DMS114 treated with DMSO at 0.1 percent for 48 hours (cell line): Measurements from ENCODE around the gene FKBP4.

Experiments
- DNase-seq: peaks from one replicate; lab custom pipeline; 2025; ENCODE audit not compliant: unreplicated experiment; lab: John Stamatoyannopoulos, UW

The FKBP4 gene

DNA sequence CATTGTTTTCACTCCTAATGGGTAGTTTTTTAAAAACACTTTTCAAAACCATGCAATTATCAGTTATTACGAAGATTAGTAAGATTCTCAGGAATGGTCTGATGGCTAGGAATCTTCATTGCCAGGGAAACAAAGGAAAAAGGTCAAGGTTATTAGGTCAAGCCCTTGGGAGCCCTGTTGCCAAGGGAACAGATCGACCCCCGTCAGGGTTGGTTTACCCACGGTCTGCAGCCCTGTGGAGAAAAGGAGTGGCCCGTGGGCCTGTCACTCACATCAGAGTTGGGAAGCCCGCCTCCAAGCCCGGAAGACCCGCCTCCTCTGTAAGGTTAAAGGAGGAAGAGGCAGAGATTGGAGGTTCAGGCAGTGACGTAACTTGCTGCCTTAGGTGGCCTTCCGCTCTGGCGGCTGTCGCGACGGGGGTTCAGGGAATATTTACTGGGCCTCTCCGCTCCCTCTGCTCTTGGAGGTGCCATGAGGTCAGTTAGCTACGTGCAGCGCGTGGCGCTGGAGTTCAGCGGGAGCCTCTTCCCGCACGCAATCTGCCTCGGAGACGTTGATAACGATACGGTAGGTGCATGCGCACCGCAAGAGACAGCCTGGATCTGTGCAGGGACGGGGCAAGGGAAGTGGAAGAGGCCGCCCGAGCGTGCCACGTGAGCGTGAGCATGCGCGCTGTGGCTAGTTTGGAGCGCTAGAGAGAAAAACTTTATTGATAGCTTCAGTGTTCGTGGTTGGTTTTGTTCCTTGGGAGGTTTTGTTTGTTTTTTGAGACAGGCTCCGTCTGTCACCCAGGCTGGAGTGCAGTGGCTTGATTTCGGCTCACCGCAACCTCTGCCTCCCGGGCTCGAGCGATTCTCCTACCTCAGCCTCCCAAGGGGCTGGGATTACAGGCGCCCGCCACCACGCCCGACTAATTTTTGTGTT, 17.8 kb downstream of the FKBP4 start, which contains the start of gene ITFG2:
Gene ITFG2 (plus strand): TSS at position 379 of the 924 bp plus-strand sequence. CDS start 93 bp downstream, at position 472.
- DNase-seq: peak; percentile 99

DNA sequence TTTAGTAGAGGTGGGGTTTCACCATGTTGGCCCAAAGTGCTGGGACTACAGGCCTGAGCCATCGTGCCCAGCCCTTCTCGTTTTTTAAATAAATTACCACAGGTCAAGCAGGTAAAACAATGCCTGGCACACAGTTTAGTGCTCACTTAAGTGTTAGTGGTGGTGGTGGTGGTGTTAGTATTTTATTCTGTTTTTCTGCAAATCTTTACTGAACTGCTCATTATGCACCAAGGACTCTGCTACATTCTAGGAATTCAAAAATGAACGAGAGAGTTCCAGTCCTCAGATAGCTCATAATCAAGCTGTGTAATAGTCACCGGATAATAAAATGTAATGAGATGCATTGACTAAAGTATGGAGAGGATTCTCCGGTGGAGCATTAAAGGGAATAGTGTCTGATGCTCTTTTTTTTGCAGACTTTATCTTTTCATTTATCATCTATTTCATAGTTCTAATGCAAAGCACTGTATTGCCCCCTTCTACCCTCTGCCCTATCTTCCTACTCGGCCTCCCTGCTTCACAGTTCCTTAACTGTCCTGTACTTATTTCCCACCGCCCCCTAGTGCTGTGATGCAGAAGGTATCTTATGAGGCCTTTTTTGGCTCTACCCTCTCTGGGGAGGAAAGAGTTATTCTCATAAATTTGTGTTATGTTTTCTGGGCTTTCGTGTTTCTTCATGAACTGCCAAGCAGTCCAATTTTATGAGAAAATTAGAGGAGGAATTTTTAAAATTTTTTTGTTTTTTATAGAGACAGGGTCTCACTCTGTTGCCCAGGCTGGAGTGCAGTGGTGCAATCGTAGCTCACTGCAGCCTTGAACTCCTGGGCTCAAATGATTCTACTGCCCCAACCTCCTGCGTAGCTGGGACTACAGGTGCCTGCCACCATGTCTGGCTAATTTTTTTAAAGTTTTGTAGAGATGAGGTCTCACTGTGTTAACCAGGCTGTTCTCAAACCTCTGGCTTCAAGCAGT, 18.7 kb downstream of the FKBP4 start:
- DNase-seq: peak; percentile 77

DNA sequence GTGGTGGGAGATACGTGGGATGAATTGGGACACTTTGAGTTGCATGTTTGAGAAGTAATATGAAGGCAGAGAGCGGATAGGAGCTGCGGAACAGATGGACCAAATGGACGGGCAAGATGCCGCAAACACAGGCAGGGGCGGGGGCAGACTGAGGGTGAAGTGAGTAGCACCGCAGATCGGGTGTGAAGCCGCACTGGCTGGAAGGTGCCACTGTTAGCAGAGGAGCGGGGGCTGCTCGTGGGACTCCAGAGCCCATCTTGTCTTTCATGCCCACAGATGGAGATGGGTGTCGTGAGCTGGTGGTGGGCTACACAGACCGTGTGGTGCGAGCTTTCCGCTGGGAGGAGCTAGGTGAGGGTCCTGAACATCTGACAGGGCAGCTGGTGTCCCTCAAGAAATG, 25.0 kb downstream of the FKBP4 start:
- no peak for DNase-seq

DNA sequence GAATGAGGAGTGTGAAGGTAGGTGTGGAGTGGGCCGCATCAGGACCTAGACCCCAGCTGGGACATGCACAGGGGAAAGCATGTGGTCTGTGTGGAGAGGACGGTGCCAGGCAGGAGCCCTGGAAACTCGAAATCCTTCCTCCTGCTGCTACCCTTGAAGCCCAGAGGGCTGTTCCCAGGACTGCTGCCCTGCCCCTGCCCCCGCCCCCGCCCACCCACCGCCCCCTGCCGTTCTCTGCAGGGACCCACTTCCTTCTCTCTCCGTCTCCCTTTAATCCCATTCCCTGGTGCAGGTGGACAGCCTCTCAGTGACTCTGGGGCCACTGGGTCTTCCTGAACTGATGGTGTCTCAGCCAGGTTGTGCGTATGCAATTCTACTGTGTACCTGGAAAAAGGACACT, 25.7 kb downstream of the FKBP4 start:
- no peak for DNase-seq

DNA sequence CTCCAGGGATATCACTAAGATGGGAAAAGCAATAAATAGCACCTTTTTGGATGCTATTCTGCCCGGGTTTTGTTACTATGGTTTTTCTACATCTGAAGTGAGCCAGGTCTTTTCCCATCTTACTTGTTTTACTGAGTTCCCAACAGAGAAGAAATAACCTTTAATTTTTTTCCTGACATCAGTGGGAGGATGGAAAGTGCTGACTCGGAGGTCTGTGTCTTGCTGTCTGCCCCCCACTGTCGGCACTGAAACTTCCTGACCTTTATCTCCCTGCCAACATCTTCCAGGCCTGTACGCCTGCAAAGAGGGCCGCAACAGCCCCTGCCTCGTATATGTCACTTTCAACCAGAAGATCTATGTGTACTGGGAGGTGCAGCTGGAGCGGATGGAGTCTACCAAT, 28.7 kb downstream of the FKBP4 start:
- DNase-seq: no peak

DNA sequence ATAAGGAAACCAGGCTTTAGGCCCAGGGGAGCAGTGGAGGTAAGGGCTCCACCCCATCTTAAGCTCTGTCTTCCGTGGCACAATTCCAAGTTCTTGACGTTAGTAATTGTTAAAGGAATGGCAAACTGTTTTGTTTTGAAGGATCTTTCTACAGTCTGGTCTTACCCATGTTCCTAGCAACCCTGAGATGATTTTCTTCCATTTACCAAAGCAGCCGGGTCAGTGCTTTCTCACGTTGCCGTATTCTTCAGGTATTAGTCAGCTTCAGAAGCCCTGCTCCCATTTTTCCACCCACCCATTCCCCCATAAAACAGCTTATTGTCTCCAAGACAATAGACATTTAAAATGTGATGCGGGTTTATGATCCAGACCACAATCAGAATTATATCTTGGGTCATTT, 29.8 kb downstream of the FKBP4 start:
- DNase-seq: no peak

DNA sequence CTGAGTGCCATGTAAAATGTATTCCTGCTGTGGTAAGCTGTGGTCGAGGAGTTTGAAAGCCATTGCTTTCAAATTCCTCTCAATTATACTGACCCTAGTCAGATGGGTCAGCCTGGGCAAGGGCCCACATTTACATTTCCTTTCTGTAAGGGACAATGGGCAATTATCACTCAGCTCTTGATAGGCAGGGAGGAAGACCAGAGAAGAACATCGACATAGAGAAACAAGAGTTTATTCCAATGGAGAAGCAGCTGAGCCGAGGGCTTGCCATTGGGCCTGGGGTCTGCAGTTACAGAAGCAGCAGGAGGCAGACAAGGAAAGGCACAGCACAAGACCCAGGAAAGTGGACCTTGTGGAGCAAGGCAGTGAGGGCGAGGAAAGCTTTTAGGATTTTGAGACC, 30.4 kb downstream of the FKBP4 start:
- DNase-seq: no peak

DNA sequence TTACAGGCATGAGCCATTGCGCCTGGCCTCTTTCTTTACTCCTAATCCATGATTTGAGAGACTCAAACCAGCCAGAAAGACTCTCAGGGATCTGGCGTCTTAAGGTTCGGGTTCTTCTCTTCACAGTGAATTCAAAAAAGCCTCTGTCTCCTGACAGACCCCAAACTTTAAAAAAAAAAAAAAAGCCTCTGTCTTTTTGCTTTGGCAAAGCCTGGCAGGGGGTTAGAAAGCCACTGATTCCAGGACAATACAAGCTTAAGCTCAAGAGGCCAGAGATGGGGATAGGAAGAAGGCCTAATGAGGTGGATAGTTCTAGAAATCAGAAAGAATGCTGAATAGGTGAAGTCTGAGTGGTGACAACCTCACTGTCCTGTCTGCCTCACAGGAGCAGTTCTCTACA, 31.3 kb downstream of the FKBP4 start:
- no peak for DNase-seq

DNA sequence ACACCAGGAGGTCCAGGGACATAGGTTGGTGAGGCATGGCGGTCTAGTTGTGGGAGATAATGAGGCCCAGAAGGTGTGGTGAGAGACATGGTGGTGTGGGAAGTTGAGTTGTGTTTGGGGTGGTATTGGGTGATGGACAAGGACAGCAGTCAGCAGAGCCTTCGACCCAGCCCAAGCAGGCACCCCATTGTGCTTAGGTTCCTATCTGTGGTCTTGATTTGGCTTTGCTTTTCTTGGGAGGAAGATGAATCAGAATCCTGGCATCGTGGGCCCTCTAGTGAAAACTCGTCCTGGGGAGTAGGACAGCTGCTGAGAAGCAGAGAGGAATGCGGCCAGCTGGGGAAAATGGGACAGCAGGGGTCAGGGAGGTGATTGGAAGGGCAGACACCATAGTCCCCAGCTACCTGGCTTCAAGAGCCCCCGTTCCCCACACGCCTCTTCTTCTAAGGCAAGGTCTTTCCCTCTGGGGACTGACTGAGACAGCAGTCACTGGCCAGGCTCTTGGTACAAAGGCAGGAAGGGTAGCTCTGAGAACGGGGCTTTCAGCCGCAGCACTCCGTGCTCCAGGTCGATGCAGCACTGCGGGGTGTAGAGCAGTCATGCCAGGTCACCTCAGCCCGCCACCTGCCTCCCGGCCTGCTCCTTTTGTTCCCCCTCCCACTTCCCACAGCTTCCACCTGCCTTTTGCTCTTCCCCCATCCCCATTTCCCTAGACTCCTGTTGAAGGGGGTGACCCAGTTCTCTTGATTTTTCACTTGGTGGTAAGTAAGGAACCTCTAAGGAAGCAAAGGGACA, 32.1 kb downstream of the FKBP4 start:
- no peak for DNase-seq

DNA sequence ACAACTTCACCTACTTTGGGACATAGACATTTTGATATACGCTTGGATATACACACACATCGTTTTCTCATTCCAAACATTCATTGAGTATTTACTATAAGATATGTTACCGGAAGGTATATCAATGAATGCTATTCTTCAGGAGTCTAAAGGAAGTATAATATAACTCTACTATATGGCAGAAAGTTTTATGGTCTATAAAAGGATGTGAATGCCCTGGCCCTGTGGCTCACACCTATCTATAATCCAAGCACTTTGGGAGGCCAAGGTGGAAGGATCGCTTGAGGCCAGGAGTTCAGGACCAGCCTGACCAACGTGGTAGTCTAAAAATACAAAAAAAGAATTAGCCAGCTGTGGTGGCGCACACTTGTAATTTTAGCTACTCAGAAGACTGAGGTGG, 34.5 kb downstream of the FKBP4 start:
- DNase-seq: no peak

DNA sequence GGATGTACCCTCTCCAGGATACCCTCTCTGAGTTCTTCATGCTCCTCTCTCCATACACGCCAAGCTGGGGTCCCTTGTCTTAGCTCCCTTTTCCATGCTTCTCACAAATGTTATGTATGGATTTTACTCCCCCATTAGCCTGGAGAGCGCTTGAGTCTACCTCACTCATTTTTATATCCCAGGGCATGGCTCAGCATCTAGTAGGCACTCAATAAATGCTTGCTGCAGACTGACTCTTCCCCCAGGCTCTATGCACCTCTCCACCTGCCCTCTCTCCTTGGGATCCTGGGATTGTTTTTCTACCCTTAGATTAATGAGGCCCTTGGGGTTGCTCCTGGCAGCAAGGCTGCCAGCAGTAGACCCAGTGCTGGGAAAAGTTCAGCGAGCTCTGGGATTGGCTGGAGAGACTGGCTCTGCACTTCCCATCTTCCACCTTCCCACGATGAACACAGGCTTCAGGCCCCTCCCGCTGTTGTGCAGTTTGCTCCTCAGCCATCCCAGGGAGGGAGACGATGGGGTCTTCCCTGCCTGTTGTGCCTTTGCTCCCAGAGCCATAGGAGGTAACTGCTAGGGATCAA, 37.9 kb downstream of the FKBP4 start:
- no peak for DNase-seq

DNA sequence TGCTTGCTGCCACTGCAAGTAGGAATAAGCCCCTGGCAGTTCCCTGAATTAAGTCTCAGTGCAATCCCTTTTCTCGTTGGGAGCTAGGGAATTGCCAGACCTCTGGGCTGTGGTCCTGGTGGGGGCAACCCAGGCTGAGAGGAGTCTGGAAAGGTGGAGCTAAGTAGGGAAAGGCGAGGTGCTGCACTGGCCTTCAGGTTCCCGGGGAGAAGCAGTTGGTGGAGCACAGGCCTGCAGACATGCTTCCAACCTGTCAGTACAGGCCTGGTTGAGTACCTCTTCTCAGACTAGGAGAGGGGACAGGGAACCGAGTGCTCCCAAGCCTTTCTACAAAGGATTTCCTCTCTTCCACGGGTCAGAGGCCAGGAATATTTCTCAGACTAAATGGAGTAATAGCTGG, 38.6 kb downstream of the FKBP4 start:
- DNase-seq: no peak

DNA sequence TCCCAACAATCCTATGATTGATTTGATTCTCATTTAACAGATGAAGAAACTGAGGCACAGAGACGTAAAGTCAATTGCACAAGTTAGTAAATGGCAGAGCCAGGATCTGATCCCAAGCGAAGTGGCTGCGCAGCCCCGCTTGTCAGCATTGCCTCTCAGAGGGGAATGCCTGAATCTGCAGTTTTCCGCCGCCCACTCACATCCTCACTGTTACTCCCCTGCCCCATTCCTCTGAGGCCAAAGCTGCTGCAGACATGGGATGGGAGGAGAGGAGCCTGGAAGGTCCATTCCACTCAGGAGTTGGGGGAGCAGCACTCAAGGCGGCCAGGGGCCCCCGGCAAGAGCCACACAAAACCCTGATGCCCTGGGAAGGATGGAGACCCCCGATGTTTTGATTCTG, 39.0 kb downstream of the FKBP4 start:
- DNase-seq: no peak

DNA sequence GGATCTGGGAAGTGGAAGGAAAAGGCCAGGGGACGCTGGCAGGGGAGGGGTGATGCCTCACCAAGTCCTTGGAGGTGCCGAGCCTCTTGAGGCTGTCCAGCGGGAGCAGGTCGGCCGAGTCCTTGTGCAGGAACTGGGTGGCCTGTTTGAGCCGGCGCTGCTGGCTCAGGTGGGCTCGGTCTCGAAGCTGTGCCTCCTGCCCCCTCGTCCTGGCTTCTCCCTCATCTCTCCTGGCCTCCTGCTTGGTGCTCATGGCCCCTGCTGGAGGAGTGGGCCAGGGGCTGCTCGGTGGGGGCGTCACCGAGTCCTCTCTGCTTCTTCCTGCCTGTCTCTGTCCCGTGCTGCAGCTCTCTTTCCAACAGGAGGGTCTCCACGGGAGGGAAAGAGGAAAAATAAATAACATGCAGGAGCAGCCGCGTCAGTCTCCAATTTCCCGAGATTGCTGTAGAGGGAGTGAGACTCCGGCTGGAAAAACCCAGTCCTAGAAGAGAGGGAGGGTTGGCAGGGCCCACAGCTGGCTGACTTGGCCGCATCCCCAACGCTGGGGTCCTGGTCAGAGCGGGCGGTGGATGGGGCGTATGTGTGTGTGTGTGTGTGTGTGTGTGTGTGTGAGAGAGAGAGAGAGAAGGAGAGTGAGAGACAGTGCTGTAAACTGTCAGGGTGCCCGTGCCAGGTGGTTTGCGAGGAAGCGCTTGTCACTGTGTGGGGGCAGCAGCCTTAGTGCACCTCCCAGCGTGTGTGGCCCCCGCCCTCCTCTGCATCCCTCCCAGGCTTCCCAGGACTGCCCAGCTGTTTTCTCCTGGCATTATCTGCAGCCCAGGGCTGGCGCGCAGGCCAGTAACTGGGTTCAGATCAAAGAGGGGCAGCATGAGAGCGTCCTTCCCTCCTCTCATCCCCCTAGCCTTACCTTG, 40.1 kb downstream of the FKBP4 start, which contains the start of gene NRIP2:
Gene NRIP2 (minus strand): TSS at position 455 of the 911 bp plus-strand sequence. CDS start 52 bp downstream, at position 403.
- no peak for DNase-seq

DNA sequence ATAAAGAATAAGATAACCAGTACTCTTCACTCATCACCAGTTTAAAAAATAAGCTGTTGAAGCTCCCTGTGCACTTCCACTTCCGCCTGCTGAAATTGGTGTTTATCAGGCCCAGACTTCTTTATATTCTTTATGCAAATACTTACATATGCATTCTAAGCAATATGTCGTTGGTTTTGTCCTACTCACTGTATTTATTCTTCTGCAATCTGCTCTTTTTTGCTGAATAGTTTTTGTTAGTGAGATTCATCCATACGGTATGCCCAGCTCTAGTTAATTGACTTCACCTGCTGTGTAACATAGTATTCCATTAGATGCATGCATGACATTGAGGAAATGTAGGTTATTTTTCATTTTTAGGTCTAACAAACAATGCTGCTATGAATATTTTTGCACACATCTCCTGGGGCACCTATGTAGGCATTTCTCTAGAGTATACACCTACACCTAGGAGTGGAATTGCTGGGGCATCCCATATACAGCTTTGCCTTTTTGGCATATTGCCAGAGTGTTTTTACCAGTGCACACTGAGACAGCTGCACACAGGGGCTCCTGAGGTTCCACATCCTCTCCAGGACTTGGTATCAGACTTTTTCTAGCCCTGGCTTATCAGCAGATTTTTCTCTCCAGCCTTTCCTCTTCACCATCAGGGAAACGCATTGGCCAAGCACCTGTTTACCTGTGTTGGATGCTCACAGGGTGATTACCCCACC, 41.1 kb downstream of the FKBP4 start:
- DNase-seq: no peak

DNA sequence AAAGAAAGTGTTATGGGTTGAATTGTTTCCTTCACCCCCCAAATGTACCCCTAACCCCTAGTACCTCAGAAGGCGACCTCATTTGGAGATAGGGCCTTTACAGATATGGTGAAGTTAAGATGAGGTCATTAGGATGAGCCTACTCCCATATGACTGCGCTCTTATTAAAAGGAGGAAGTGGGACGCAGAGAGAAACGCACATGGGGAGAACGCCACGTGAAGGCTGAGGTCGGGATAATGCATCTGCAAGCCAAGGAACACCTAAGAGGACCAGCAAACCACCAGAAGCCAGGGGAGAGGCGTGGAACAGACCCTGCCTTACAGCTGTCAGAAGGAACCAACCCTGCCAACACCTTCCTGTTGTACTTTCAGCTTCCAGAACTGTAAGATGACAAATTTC, 41.8 kb downstream of the FKBP4 start:
- no peak for DNase-seq

DNA sequence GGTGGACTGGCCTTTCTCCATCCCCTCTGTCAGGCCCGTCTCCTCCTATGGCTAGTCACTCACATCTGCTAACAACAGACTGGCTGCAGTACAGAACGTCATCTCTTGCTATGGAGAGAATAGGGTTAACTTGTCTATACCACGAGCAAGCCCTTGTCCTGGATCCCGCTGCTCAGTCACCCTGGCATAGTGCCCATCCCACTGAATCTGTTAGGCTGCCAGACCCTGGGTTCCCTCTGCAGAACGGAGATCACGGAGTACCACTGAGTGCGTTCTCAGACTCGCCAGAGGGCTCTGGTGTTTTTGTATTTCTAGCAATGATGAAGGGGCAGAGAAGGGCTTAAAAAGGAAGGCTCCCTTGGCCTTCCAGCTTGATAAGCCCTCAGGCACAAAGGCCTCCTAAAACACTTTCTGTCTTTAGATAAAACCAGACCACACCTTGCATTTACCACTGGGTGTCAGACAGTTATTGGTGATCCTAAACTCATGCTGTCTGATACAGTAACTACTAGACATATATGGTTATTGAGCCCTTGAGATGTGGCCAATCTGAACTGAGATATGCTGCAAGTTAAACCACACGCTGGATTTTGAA, 46.4 kb downstream of the FKBP4 start:
- DNase-seq: no peak

DNA sequence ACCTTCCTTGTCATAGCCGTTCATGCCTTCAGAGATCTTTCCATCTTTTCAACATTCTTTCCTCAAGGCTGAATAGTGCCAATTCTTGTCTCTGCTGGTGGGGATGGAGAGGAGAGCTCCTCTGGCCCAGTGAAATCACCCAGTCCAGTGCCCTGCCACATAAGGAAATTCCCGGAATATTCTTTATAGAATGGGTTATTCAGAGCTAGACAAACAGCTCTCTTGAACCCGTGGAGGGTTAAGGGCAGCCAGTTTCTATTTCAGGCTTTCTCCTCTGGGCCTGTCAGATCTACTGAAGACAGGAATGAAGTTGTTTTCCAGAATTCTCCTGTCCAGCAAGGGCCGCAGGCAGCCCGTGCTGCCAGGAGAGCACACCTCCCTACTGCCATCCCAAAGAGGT, 48.2 kb downstream of the FKBP4 start:
- DNase-seq: no peak
